Breast epithelium (tissue), 4 donors: Measurements from ENCODE around the gene IL1R2. TPM values are rescaled to one million over a fixed set of nuclear protein-coding genes. Genes with fewer than 3 reads are reported as not detected.

ENCODE experiments used
- DNase-seq, 2 donors: peaks; one replicate each; pipeline ENCODE4 v3.0.0-alpha.2; 2019; ENCODE audit warnings: low spot score in 2 of 2
- H3K27ac ChIP-seq, 2 donors: fragments of 200-600 bp; sonication (generic) in 1 of 2; one replicate each; pipeline ENCODE4 v1.5.1; 2016 to 2019; ENCODE audit warnings: mild to moderate bottlenecking in 1 of 2
- H3K27me3 ChIP-seq, 2 donors: fragments of 200-600 bp; sonication (generic) in 1 of 2; one replicate each; pipeline versions ENCODE4 v1.5.1 to v1.6.0; 2017 to 2019; ENCODE audit warnings: control low read depth in 1 of 2, mild to moderate bottlenecking in 1 of 2
- H3K36me3 ChIP-seq: fragments of 200-600 bp; one replicate; pipeline ENCODE4 v1.5.1; 2019
- H3K4me1 ChIP-seq, 2 donors: fragments of 200-600 bp; sonication (generic); one replicate each; pipeline ENCODE4 v1.5.1; 2016 to 2019; ENCODE audit warnings: control low read depth in 1 of 2
- H3K4me3 ChIP-seq, 3 donors: fragments of 200-600 bp; sonication (generic); 1 replicate in 2 of 3; 2 replicates in 1 of 3; pipeline ENCODE4 v1.5.1; 2016 to 2019; ENCODE audit warnings: mild to moderate bottlenecking in 3 of 3, moderate library complexity in 2 of 3
- H3K9me3 ChIP-seq, 2 donors: fragments of 200-600 bp; sonication (generic) in 1 of 2; one replicate each; pipeline ENCODE4 v1.5.1; 2016 to 2019; ENCODE audit warnings: control low read depth in 1 of 2
- CTCF ChIP-seq, 3 donors: fragments of 450-650 bp; IDR thresholded peaks; one replicate each; pipeline ENCODE4 v1.5.1; 2016 to 2017; ENCODE audit warnings: antibody characterized with exemption in 3 of 3, mild to moderate bottlenecking in 3 of 3, moderate library complexity in 3 of 3
- POLR2A ChIP-seq: fragments of 450-650 bp; IDR thresholded peaks from one replicate; pipeline ENCODE4 v1.6.1; 2016; ENCODE audit warnings: antibody characterized with exemption, mild to moderate bottlenecking, moderate library complexity
- POLR2AphosphoS5 ChIP-seq, 3 donors: sonication (generic); formaldehyde crosslinking; IDR thresholded peaks; one replicate each; pipeline ENCODE4 v1.6.1; 2017; ENCODE audit warnings: antibody characterized with exemption in 3 of 3
- intact Hi-C: fragments of 100-400 bp; cut with DNase I; formaldehyde crosslinking; loops from one replicate; pipeline ENCODE4 v1.15.1; 2023; ENCODE audit warnings: low total_unique reads
- total RNA-seq, 3 donors: library from RNA; depleted of rRNA; stranded (reverse); fragments of >200 nt; gene quantifications; one replicate each; pipeline ENCODE4 v1.1.0, GENCODE V29; 2016

Gene IL1R2
- total RNA-seq, 3 donors from 2014 or later = 8.2 to 9.8 (median 8.2) TPM

GRCh38 chr2:102076512-102076911, 84.8 kb downstream of the IL1R2 start:
- TF ChIP-seq POLR2A (no peak), CTCF (IDR thresholded peaks at IDR 0.05) (no peak), POLR2AphosphoS5 (IDR thresholded peaks at IDR 0.05) (no peak)
- Histone ChIP-seq H3K4me3 (no peak overlapping the region), H3K4me1 (no peaks in the 10 kb centered on the region), H3K36me3 (no peaks in the 10 kb centered on the region), H3K27ac (no peak overlapping the region), H3K9me3 (no peaks in the 10 kb centered on the region), H3K27me3 (no peaks in the 10 kb centered on the region)
- DNase-seq = no peak
- intact Hi-C loops = no loop called here

Other genes with a start within 250 kb of the IL1R2 start
- gene IL1R1, start 150.8 kb downstream of the IL1R2 start, total RNA-seq = 100 to 1,000 TPM; 127 to 206 (median 136) TPM
- 1 to 10 TPM; 1.9 to 5.9 (median 2.3) TPM for gene IL1RL2, start 195.1 kb downstream of the IL1R2 start, total RNA-seq